Thyroid gland (tissue), 4 donors: Measurements from ENCODE around the gene PCSK1.

Experiments used
- POLR2A ChIP-seq, 2 donors: fragments of 450-650 bp; IDR thresholded peaks; one replicate each; pipeline ENCODE4 v1.6.1; 2017; ENCODE audit warnings: antibody characterized with exemption in 2 of 2, mild to moderate bottlenecking in 2 of 2, moderate library complexity in 1 of 2
- TF ChIP-seq, protein P1 (sequence below), 6 experiments: fragments of 200-600 bp in 3 of 6; fragments of 450-650 bp in 3 of 6; sonication (generic) in 3 of 6; IDR thresholded peaks; one replicate each; pipeline ENCODE4 v1.5.1; 2016 to 2019; ENCODE audit warnings: antibody characterized with exemption in 6 of 6, mild to moderate bottlenecking in 2 of 6, inconsistent platforms in 1 of 6, moderate library complexity in 1 of 6

DNA sequence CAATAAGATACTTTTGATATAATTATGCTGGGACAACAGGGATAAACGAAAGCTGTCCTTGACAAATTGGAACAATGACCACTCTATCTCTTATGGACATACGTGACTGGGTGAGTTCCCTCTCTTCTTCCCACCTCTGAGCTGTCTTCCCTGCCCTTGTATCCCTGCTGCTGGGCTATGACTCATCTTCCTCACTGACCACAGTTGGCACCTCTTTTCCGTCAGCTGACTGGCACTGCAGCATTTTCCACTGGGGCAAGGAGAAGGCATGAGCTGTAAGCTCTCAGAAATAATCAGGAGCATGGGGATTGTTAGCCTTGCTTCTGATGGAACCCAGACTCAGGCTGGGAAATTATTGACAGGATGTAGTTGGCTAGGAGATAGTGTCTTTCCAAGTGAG is 48.7 kb downstream of the PCSK1 start:
- TF ChIP-seq POLR2A (IDR thresholded peaks at IDR 0.05) = no peak
- TF ChIP-seq, protein P1, sequence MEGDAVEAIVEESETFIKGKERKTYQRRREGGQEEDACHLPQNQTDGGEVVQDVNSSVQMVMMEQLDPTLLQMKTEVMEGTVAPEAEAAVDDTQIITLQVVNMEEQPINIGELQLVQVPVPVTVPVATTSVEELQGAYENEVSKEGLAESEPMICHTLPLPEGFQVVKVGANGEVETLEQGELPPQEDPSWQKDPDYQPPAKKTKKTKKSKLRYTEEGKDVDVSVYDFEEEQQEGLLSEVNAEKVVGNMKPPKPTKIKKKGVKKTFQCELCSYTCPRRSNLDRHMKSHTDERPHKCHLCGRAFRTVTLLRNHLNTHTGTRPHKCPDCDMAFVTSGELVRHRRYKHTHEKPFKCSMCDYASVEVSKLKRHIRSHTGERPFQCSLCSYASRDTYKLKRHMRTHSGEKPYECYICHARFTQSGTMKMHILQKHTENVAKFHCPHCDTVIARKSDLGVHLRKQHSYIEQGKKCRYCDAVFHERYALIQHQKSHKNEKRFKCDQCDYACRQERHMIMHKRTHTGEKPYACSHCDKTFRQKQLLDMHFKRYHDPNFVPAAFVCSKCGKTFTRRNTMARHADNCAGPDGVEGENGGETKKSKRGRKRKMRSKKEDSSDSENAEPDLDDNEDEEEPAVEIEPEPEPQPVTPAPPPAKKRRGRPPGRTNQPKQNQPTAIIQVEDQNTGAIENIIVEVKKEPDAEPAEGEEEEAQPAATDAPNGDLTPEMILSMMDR (IDR thresholded peaks at IDR 0.05) = no peak
